Peyer's patch (tissue), 4 donors: ENCODE measurements around the gene GDNF.

ENCODE experiments used
- CTCF ChIP-seq, 6 experiments: fragments of 450-650 bp in 4 of 6; fragments of 200-600 bp in 2 of 6; sonication (generic) in 1 of 6; IDR thresholded peaks; one replicate each; pipeline ENCODE4 v1.5.1; 2017 to 2019; ENCODE audit warnings: antibody characterized with exemption in 6 of 6, mild to moderate bottlenecking in 3 of 6, moderate library complexity in 1 of 6
- POLR2A ChIP-seq, 2 donors: fragments of 450-650 bp; IDR thresholded peaks; one replicate each; pipeline ENCODE4 v1.5.1; 2017; ENCODE audit warnings: antibody characterized with exemption in 2 of 2, mild to moderate bottlenecking in 2 of 2, moderate library complexity in 2 of 2

- TF ChIP-seq CTCF (IDR thresholded peaks at IDR 0.05), result no peak
- no peak for TF ChIP-seq POLR2A (IDR thresholded peaks at IDR 0.05)
These were observed 38.3 kb downstream of the GDNF start for GRCh38 chr5:37801521-37801920.
